Trophoblast cell (in vitro differentiated cells and primary cell): ENCODE data around the gene LRRC3.

ENCODE experiments used
- DNase-seq, 2 donors: peaks; one replicate each; pipeline ENCODE4 v3.0.0-alpha.2; 2016
- H2AFZ ChIP-seq: 2 replicates; pipeline ENCODE4 v1.6.1; 2013; ENCODE audit warnings: low read length, moderate library complexity, mild to moderate bottlenecking; ENCODE audit not compliant: insufficient read depth, poor library complexity
- H2AK5ac ChIP-seq: 2 replicates; pipeline ENCODE4 v1.6.1; 2013; ENCODE audit warnings: mild to moderate bottlenecking, low read length
- H2BK120ac ChIP-seq: 2 replicates; pipeline ENCODE4 v1.6.1; 2013; ENCODE audit warnings: low read length, mild to moderate bottlenecking, moderate library complexity; ENCODE audit not compliant: insufficient read depth, poor library complexity
- H2BK12ac ChIP-seq: 2 replicates; pipeline ENCODE4 v1.6.1; 2013; ENCODE audit warnings: mild to moderate bottlenecking, low read length, moderate library complexity
- H2BK5ac ChIP-seq: 2 replicates; pipeline ENCODE4 v1.6.1; 2013; ENCODE audit warnings: low read length, low read depth, moderate library complexity, mild to moderate bottlenecking; ENCODE audit not compliant: poor library complexity
- H3K14ac ChIP-seq: 2 replicates; pipeline ENCODE4 v1.6.1; 2013; ENCODE audit warnings: mild to moderate bottlenecking, low read length
- H3K18ac ChIP-seq: 2 replicates; pipeline ENCODE4 v1.6.1; 2013; ENCODE audit warnings: mild to moderate bottlenecking, low read length
- H3K23ac ChIP-seq: 2 replicates; pipeline ENCODE4 v1.6.1; 2013; ENCODE audit warnings: low read length
- H3K27ac ChIP-seq: 2 replicates; pipeline ENCODE4 v1.5.1; 2013; ENCODE audit warnings: low read depth, mild to moderate bottlenecking, inconsistent platforms, low read length, moderate library complexity
- H3K27me3 ChIP-seq: 2 replicates; pipeline ENCODE4 v1.6.1; 2013; ENCODE audit warnings: inconsistent platforms, mild to moderate bottlenecking, low read length, moderate library complexity; ENCODE audit not compliant: insufficient read depth
- H3K36me3 ChIP-seq, 2 experiments: 1 replicate in 1 of 2; 2 replicates in 1 of 2; pipeline ENCODE4 v1.6.1; 2013; ENCODE audit warnings: low read length in 2 of 2, mild to moderate bottlenecking in 2 of 2, moderate library complexity in 1 of 2; ENCODE audit not compliant: insufficient read depth in 2 of 2, control insufficient read depth in 1 of 2
- H3K4ac ChIP-seq: 2 replicates; pipeline ENCODE4 v1.6.1; 2013; ENCODE audit warnings: low read depth, mild to moderate bottlenecking, low read length, moderate library complexity
- H3K4me1 ChIP-seq, 2 experiments: 1 replicate in 1 of 2; 2 replicates in 1 of 2; pipeline ENCODE4 v1.6.1; 2013; ENCODE audit warnings: low read length in 2 of 2, mild to moderate bottlenecking in 2 of 2, moderate library complexity in 1 of 2; ENCODE audit not compliant: insufficient read depth in 2 of 2, control insufficient read depth in 1 of 2
- H3K4me2 ChIP-seq: 2 replicates; pipeline ENCODE4 v1.6.1; 2013; ENCODE audit warnings: inconsistent platforms, mild to moderate bottlenecking, low read length, moderate library complexity
- H3K4me3 ChIP-seq: 2 replicates; pipeline ENCODE4 v1.5.1; 2013; ENCODE audit warnings: mild to moderate bottlenecking, low read depth, low read length, inconsistent platforms
- H3K79me1 ChIP-seq: one replicate; pipeline ENCODE4 v1.6.1; 2013; ENCODE audit warnings: low read length
- H3K79me2 ChIP-seq: 2 replicates; pipeline ENCODE4 v1.6.1; 2013; ENCODE audit warnings: low read length, mild to moderate bottlenecking; ENCODE audit not compliant: control insufficient read depth, insufficient read depth, poor library complexity
- H3K9ac ChIP-seq: 2 replicates; pipeline ENCODE4 v1.6.1; 2013; ENCODE audit warnings: mild to moderate bottlenecking, low read length
- H3K9me3 ChIP-seq: 2 replicates; pipeline ENCODE4 v1.6.1; 2013; ENCODE audit warnings: low read depth, mild to moderate bottlenecking, control low read depth, inconsistent platforms, low read length; ENCODE audit not compliant: insufficient read depth
- H4K12ac ChIP-seq: 2 replicates; pipeline ENCODE4 v1.6.1; 2013; ENCODE audit warnings: low read depth, mild to moderate bottlenecking, low read length, moderate library complexity
- H4K8ac ChIP-seq: 2 replicates; pipeline ENCODE4 v1.6.1; 2013; ENCODE audit warnings: low read depth, mild to moderate bottlenecking, low read length, moderate library complexity
- H4K91ac ChIP-seq: one replicate; pipeline ENCODE4 v1.6.1; 2013; ENCODE audit warnings: low read depth, mild to moderate bottlenecking, low read length, moderate library complexity
- WGBS: extraction: QIAGEN DNeasy Blood & Tissue Kit; methylation state at CpG from one replicate; pipeline ENCODE4 v1.1.7; 2013; ENCODE audit warnings: missing lambda C conversion rate; ENCODE audit not compliant: insufficient read length, insufficient coverage; ENCODE audit errors: extremely low coverage; 5-methylcytosine and 5-hydroxymethylcytosine counted together

Gene LRRC3

DNA sequence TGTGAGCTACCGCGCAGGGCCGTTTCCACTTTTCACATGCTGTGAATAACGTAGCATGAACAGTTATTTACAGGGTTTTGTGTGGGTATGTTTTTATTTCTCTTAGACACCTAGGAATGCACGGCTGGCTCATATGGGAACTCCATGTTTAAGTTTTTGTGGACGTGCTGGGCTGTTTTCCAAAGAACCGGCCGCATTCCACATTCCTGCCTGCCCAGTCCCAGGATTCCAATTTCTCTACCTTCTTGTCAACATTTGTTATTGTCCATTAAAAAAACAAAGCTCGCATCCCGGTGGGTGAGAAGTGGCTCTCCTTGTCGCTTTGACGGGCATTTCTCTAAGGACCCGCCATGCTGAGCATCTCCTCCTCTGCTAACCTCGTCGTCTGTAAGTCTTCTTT, 47.1 kb upstream of the LRRC3 start:
- Histone ChIP-seq H3K14ac (no peak overlapping the region), H3K79me1 (no peaks in the 10 kb centered on the region), H4K8ac (no peak overlapping the region), H4K91ac (no peak overlapping the region), H2BK5ac (no peak overlapping the region), H3K27me3 (no peaks in the 10 kb centered on the region), H3K9ac (no peak overlapping the region), H3K79me2 (no peaks in the 10 kb centered on the region), H2BK120ac (no peak overlapping the region), H3K4ac (no peak overlapping the region), H3K36me3 (no peaks in the 10 kb centered on the region), H2AFZ (no peak overlapping the region), H3K23ac (no peak overlapping the region), H3K4me2 (no peak overlapping the region), H3K4me1 (no peaks in the 10 kb centered on the region), H3K18ac (no peak overlapping the region), H4K12ac (no peak overlapping the region), H3K4me3 (no peak overlapping the region), H3K9me3 (peaks cover 20% of the 10 kb centered on the region), H2BK12ac (no peak overlapping the region), H3K27ac (no peak overlapping the region), H2AK5ac (no peak overlapping the region)
- WGBS, result no CpG with 5 or more reads among the region's 15 CpGs
- no peak for DNase-seq

DNA sequence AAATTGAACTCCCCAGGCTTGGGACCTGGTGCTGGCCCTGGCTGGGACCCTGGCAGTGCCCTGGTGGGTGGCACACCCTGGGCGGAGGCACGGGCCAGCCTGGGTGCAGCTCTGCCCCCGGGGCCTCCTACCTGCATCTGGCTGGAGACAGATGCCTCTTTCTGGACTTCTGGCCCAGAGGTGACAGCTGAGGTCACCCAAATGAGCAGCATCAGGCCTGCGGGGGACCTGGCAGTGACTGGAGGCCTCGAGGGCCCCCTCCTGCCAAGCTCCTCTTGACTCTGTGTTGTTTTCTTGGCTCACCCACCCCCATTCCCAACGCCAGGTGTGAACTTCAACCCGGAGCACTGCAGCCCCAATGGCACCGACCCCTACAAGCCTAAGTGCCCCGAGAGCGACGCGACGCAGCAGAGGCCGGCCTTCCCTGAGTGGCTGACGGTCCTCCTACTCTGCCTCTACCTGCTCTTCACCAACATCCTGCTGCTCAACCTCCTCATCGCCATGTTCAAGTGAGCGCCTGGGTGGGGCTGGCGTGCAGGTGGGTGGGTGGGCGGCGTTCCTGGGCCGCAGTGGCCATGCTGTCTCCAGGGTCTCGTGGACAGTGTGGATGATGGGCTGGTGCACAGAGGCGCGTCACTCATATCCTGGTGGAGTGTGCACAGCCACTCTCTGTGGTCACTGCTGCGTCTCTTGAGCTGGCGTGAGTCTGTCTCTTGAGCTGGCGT, 41.6 kb upstream of the LRRC3 start:
- no peak overlapping the region for H2BK120ac ChIP-seq
- no peak for DNase-seq
- H4K12ac ChIP-seq, result no peak overlapping the region
- no peak overlapping the region for H2BK12ac ChIP-seq
- no peaks in the 10 kb centered on the region for H3K79me2 ChIP-seq
- H3K9me3 ChIP-seq, result peaks cover 26% of the 10 kb centered on the region
- H3K4ac ChIP-seq, result no peak overlapping the region
- H2AK5ac ChIP-seq, result no peak overlapping the region
- no peak overlapping the region for H3K14ac ChIP-seq
- no peak overlapping the region for H3K9ac ChIP-seq
- H3K18ac ChIP-seq, result no peak overlapping the region
- no CpG with 5 or more reads among the region's 27 CpGs for WGBS
- H3K4me3 ChIP-seq, result no peak overlapping the region
- H4K8ac ChIP-seq, result no peak overlapping the region
- H3K4me2 ChIP-seq, result no peak overlapping the region
- H3K27ac ChIP-seq, result no peak overlapping the region
- no peak overlapping the region for H3K23ac ChIP-seq
- no peak overlapping the region for H2AFZ ChIP-seq
- H3K4me1 ChIP-seq, result no peaks in the 10 kb centered on the region
- no peak overlapping the region for H4K91ac ChIP-seq
- no peaks in the 10 kb centered on the region for H3K36me3 ChIP-seq
- H2BK5ac ChIP-seq, result no peak overlapping the region
- H3K27me3 ChIP-seq, result no peaks in the 10 kb centered on the region
- no peaks in the 10 kb centered on the region for H3K79me1 ChIP-seq

DNA sequence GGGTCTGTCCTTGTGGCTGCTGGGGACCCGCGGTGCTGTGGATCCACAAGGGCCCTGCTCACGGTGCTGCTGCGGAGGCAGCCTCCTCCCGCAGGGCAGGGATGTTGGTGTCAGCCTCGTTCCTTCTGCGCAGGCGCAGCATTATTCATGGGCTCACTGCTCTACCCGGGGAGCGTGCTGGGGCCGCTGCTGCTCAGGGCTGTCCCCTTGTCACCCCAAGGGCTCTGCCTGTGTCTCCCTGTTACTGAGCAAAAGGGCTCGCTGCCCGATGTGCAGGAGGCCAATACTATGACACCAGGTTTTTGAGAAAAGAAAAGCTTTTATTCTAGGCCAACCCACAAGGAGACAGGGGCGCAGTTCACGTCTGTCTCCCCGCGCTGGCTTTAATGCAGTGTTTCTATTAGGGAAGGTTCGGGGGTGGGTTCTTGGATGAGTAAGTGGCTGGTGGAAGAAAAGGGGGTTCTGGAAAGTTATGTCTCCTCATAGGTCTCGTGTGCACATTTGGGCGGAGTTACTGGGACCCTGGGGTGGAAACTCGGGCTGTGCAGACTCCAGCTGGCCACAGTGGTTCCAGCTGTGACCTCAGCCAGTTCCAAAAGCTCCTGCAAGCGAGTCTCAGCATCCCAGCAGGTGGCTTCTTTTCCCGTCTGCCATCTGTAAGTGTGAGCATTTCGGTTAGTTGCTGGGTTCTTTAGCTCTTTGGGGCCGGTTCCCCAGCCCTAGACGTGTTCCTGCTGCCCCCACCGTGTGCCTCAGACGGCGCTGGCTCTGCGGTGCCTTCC, 40.8 kb upstream of the LRRC3 start:
- Histone ChIP-seq H3K4me3 (no peak overlapping the region), H3K36me3 (no peaks in the 10 kb centered on the region), H3K18ac (no peak overlapping the region), H3K4ac (no peak overlapping the region), H3K4me2 (no peak overlapping the region), H3K4me1 (no peaks in the 10 kb centered on the region), H3K27ac (no peak overlapping the region), H4K12ac (no peak overlapping the region), H2BK120ac (no peak overlapping the region), H2BK5ac (no peak overlapping the region), H4K91ac (no peak overlapping the region), H4K8ac (no peak overlapping the region), H3K79me2 (no peaks in the 10 kb centered on the region), H3K14ac (no peak overlapping the region), H2AFZ (no peak overlapping the region), H2AK5ac (no peak overlapping the region), H3K27me3 (no peaks in the 10 kb centered on the region), H2BK12ac (no peak overlapping the region), H3K9me3 (peaks cover 33% of the 10 kb centered on the region), H3K23ac (no peak overlapping the region), H3K79me1 (no peaks in the 10 kb centered on the region), H3K9ac (no peak overlapping the region)
- no peak for DNase-seq
- no CpG with 5 or more reads among the region's 30 CpGs for WGBS

- H3K79me2 ChIP-seq, result no peaks in the 10 kb centered on the region
- H4K8ac ChIP-seq, result no peak overlapping the region
- H3K27ac ChIP-seq, result no peak overlapping the region
- H3K4me1 ChIP-seq, result no peaks in the 10 kb centered on the region
- no peaks in the 10 kb centered on the region for H3K79me1 ChIP-seq
- H3K18ac ChIP-seq, result no peak overlapping the region
- no peak overlapping the region for H3K23ac ChIP-seq
- H3K9ac ChIP-seq, result no peak overlapping the region
- no peak overlapping the region for H2AFZ ChIP-seq
- H3K4me2 ChIP-seq, result no peak overlapping the region
- H3K27me3 ChIP-seq, result no peaks in the 10 kb centered on the region
- H3K4ac ChIP-seq, result no peak overlapping the region
- no peaks in the 10 kb centered on the region for H3K36me3 ChIP-seq
- H3K9me3 ChIP-seq, result peaks cover 41% of the 10 kb centered on the region
- no peak overlapping the region for H2BK120ac ChIP-seq
- H2BK5ac ChIP-seq, result no peak overlapping the region
- H4K12ac ChIP-seq, result no peak overlapping the region
- no peak overlapping the region for H4K91ac ChIP-seq
- no peak overlapping the region for H2BK12ac ChIP-seq
- H2AK5ac ChIP-seq, result no peak overlapping the region
- no peak overlapping the region for H3K14ac ChIP-seq
- DNase-seq, result no peak
- WGBS, result no CpG with 5 or more reads among the region's 24 CpGs
- H3K4me3 ChIP-seq, result no peak overlapping the region
Measured at GRCh38 chr21:44415073-44416025, 40.0 kb upstream of the LRRC3 start.
